NCI-H2107 (cell line): Measurements from ENCODE around the gene MTCL1.

ENCODE experiments used
- DNase-seq: peaks from one replicate; lab custom pipeline; 2025; lab: John Stamatoyannopoulos, UW

MTCL1 gene

DNA sequence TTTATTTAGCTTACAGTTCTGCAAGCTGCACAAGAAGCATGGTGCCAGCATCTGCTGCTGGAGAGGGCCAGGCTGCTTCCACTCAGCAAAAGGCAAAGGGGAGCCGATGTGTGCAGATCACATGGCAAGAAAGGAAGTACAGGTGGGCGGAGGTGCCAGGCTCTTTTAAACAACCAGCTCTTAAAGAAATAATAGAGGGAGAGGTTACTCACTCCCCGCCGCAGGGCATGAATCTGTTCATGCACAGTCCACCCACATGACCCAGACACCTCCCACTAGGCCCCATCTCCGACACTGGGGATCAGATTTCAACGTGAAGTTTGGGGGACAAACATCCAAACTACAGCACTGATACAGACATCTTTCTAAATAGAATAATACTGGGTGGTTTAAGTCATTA is 105.8 kb downstream of the MTCL1 start:
- DNase-seq: no peak

DNA sequence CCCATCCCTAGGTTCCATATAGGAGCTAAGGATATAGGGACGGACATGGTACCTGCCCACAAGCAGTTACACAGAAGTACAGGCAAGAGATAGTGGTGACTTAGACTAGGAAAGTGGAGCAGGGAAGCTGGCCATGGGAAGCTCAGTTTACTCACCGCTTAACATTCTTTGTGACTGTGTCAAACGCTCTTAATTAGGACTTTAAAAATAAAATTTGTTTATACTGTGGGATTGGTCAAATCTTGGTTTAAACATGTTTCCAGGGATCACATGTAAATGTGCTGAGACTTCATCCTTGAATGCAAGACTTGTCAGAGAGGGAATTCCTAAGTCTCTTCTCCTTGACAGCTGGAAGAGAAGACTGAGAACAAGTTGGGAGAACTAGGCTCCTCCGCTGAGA is 107.3 kb downstream of the MTCL1 start:
- no peak for DNase-seq

DNA sequence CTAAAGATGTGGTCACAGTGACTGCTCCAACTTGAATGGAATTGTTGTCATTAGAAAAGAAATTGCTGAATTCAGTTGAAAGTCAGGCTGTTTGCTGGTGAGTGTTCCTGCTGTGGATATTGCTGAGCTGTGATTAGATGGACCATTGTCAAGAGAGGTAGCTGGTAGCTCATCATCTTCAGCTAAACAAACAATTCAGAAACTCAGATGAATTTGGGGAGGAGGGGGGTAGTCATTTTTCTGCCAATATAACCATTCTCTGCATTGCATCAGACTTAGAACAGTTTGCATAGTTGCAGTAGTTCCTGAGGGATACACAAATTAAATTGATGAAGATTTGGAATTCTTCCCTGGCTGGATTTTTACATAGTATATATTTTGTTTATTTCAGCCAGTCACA is 108.3 kb downstream of the MTCL1 start:
- no peak for DNase-seq

DNA sequence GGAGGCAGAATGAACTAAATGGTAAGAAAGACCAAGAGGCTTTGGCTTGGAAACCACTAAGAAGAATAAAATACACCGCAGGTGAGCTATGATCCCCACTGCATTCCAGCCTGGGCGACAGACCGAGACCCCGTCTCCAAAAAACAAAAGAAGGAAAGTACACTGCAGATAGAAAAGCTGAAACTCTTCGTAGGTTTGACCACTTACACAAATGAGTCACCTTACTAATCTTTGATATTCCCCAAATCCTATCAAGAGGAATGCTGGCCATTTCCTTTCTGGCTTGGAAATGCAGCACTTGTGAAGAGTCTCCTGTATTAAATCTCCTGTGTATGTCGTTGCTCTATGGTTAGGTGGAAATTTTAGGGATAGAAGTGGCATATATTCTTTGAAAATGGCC is 108.8 kb downstream of the MTCL1 start:
- no peak for DNase-seq

DNA sequence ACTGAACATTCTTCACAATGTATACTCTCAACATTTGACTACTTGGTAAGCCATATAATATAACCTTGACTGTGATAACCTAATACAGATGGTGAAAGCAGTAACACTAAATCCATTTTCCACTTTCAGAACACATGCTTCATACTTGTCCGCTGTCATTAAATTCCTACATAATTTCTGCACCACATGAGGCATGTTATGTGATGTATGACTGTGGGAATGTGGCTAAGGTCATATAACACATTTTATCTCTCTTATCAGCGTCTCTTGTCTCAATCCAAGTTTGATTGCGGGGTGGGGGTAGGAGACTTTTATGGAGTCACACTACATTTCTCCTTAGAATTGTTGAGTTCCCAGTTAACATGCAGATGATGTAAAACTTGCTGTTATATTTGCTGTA is 110.9 kb downstream of the MTCL1 start:
- no peak for DNase-seq

DNA sequence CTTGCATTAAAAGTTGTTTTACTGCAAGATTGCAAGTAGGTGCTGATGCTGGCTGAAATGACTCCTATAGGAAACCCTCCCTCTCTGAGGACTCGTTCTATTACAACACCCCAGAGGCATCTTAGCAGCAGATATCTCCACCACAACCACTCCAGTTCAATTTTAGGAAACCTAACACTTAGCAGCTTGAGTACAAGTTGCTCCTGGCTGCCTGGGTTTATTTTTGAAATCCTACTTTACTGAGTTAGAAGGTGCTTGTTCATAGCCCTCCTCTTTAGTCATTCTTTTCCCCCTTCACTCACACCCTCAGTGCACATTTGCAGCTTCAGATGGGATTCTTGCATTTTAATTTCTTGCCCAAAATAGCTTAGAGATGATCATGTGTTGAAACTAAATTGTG is 111.5 kb downstream of the MTCL1 start:
- DNase-seq: no peak

DNA sequence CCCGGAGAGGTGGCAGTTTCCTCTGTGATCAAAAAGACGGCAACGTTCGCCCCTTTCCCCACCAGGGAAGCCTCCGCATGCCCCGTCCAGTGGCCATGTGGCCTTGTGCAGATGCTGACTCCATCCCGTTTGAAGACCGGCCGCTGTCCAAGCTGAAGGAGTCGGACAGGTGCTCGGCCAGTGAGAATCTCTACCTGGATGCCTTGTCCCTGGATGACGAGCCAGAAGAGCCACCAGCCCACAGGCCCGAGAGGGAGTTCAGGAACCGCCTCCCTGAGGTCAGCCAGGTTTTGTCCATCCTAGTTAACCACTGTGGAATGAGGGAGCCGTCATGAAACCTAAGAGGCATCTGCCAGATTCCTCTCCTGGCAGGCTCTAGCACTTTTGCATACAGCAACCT is 113.6 kb downstream of the MTCL1 start:
- no peak for DNase-seq

DNA sequence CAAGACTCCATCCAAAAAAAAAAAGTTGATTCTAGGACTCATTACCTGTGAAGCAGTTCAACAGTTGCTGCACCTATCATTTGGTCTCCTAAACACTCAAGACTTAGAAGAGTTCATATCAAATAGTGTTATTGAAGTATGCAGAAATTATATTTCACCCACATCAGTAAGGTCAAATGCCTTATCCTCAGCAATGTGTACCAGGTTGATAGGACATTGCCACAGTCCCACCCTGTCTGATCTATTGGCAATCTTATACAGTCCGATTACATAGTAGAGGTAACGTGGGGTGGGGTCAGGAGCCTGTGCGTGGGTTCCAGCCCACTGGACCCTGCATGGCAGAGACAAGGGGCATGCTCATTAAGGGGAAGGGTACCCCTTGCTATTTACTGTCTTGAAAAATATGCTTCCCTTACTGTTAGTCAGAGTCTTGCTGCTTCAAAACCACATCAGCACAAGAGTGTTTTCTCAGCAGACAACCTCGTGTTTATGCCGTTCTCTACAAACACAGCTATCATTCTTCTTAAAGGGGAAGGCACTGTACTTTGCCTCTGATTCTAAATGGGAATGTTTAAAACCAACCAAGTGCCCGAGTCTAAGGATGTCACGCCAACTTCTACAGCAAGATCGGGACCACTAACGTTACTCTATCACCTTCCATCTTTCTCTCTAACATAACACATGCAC is 115.2 kb downstream of the MTCL1 start:
- no peak for DNase-seq

DNA sequence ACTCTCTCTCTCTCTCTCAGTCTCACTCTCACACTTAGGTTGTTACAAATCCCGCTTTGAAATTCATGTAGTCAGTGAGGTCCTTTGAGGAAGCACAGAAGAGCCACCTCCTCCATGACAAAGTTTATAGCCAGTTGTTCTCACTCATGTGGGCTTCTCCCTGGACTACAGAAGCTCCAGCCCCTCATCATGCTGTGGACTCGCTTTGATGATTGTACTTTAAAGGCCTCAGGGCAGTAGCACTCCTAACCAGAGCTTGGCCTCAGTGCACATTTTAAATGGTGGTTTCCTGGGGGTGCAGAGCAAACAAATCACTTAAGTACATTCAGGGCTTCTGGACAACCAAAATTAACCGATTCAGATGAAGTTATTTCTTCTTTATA is 115.7 kb downstream of the MTCL1 start:
- no peak for DNase-seq

DNA sequence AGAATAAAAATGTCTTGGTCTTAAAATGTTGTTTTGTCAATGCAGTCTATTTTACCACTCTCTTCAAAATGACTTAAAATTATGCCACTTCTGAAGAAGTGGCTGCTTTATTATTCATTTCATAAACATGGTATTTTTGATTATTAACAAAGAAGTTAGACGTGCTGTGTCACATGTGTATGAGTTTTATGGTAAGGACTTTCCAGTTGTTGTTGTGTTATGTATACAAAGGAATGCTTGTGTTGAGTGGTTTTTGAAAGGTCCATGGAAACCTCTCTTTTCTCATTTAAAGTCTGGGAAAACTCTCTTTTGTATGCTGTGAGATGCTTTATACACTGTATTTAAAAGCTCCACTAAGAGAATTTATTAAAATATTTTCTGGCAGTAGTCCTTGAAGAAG is 116.2 kb downstream of the MTCL1 start:
- DNase-seq: no peak

DNA sequence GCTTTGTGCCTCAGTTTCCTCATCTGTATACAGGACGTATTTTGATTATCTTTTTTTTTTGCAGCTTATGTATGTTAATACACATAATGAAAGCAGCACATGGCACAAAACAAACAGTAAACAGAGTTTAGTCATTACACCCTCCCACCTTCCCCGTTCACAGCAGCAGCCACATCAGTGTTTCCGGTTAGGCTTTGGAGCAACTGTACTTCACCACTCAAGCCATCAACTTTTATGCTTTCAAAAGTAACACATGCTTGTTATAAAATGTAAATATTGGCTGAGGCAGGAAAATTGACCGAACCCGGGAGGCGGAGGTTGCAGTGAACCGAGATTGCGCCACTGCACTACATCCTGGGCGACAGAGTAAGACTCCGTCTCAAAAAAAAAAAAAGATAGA is 117.3 kb downstream of the MTCL1 start:
- no peak for DNase-seq

DNA sequence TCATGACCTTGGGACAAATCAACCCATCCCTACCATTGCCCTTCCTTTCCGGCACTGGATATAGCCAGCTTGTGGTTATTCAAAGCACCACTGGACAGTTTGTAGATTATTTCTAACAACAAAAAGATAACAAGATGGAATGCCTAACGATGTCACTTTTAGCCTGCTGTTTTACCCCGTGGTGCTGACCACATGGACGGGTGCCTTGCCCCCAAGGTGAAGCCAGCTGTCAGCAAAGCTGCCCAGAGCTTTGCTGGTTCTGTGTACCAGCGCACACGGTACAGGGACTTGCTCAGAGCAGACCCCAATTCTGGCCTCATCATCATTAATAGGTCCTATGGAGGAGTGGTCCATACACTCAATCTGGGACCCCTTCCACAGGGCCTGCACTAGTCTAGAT is 118.2 kb downstream of the MTCL1 start:
- DNase-seq: no peak

DNA sequence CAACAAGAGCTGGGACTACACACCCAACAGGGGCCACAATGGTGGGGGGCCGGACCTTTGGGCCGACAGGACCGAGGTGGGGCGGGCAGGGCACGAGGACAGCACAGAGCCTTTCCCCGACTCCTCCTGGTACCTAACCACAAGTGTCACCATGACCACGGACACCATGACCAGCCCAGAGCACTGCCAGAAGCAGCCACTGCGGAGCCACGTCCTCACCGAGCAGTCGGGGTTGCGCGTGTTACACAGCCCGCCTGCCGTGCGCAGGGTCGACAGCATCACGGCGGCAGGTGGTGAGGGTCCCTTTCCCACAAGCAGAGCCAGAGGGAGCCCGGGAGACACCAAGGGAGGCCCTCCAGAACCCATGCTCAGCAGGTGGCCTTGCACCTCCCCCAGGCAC is 119.5 kb downstream of the MTCL1 start:
- no peak for DNase-seq

DNA sequence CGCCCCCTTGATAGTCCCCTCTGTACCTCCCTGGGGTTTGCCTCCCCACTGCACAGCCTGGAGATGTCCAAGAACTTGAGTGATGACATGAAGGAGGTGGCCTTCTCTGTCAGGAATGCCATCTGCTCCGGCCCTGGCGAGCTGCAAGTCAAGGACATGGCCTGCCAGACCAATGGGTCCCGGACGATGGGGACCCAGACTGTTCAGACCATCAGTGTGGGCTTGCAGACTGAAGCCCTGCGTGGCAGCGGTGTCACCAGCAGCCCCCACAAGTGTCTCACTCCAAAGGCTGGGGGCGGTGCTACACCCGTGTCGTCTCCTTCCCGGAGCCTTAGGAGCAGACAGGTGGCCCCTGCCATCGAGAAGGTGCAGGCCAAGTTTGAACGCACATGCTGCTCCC is 119.9 kb downstream of the MTCL1 start:
- no peak for DNase-seq

DNA sequence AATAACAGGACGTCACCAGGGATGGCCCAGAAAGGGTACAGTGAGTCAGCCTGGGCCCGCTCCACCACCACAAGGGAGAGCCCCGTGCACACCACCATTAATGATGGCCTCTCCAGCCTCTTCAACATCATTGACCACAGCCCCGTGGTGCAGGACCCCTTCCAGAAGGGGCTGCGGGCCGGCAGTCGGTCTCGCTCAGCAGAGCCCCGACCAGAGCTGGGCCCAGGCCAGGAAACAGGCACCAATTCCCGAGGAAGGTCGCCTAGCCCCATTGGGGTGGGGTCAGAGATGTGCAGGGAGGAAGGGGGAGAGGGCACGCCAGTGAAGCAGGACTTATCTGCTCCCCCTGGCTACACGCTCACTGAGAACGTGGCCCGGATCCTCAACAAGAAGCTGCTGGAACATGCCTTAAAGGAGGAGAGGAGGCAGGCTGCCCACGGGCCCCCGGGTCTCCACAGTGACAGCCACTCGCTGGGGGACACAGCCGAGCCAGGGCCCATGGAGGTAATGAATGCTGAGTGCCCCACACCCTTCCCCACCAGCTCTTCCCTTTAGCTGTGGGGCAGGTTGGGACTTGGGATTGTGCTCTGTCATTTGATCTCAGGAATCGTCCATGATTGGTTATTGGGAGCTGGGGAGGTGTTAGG is 120.5 kb downstream of the MTCL1 start:
- no peak for DNase-seq

DNA sequence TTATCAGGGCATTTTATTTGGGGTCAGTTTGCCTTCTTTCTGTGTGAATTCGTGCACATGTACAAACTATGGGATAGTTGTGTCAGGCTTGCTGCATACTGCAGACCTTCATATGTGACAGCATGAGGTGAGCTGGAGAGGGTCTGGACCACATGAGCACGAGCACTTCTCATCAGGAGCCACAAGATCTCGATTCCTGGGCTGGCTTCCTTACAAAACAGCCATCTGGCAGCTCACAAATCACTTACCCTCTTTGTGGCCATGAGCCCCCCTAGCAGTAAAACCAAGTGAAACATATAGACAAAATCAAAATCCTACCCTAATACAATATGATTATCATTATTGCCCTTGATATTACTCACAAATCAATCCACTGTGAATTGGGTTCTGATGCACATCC is 121.2 kb downstream of the MTCL1 start:
- DNase-seq: no peak

DNA sequence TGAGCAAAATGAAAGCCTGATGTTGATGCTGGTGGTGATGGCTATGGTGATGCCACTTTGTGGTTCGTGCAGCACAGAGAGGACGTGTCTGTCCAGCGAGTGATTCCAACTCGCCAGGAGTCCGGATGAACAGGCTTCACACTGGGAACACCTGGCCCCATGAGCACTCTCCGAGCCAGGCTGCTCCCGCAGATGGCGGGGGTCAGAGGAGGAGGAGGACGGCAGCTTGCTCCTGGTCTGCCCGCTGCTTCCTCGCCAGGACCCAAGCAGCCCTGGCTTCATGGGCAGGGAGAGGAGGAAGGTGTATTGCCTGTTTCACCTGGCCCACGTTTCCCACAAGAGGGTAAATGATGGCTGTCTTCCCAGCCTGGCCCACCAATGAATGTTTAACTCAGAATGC is 121.6 kb downstream of the MTCL1 start:
- DNase-seq: no peak

DNA sequence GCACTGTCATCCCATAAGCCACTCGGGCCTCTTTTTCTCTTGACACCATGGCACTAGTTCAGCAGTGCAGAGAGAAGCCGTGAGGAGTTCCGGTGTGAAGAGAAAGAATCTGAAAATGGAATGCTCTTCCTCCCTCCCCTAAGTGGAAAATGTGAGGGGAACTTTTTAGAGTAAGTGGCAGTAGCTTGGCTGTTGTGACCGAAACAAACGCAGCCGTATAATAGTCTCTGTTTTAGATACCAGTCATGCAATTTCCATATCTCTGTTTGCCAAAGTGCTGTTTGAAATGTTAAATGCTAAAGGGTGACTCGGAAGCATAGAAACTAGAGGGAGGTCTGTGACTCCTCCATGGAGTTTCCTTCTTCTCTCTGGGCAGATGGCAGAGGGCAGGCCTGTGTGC is 122.9 kb downstream of the MTCL1 start:
- no peak for DNase-seq

DNA sequence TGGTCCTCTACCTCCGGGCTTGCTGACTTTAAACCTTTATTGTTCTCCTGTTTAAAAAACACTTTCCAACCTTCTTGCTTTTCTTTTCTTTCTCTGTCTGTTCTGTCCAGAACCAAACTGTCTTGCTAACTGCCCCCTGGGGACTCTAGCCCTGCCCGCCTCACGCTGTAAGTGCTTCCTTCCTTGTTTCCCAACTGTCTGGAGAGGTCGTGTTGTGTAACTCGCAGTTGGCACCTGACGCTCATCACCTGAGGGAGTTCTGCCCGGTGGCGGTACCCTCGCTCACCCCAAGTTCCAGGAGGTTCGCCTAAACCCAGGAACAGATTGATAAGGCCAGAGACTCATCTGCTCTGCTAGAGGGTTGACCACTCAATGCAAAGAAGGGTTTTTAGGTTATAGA is 123.4 kb downstream of the MTCL1 start:
- DNase-seq: no peak

DNA sequence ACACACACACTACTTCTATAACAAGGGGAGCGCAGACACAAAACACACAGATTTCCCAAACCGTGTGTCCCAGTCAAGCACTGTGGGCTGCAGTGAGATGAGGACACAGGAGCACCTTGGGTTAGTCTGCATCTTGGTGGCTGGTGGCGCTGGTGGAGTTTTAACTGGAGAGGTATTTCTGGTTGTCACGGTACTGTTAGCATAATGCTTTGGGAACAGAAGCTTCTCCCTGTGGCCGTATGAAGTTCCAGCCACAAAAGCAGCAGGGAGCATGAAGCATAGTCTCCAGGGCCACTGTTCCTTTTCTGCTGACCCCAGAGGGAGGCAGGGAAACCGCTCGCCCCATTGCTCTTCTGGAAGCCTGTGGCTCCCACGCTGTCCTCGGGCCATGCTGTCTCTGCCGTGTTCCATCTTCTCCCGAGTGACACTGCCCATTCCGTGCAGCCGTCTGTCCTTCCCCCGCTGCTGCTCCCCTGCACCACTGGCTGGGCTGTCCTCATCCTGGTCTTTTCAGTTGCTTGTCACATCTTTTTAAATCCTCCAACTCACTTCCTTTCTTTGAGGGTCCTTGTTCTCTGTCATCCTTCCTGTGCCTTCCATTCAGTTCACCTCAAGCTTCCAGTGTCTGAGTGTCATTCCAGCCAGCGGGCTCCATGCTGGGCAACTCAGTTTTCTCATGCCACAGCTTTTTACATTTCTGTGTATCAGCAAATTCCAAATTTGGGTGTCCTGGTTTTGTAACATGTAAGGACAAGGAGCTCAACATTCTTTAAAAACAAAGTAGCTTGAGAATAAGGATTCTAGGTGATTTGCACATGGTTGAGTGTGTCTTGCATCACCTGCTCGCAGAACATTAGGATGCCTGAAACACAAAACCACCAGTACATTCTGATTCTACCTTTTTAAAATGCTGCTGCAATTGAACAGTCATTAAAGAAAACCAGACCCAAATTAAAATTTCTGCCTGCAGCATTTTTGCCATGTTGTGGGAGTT is 125.0 kb downstream of the MTCL1 start:
- DNase-seq: no peak

DNA sequence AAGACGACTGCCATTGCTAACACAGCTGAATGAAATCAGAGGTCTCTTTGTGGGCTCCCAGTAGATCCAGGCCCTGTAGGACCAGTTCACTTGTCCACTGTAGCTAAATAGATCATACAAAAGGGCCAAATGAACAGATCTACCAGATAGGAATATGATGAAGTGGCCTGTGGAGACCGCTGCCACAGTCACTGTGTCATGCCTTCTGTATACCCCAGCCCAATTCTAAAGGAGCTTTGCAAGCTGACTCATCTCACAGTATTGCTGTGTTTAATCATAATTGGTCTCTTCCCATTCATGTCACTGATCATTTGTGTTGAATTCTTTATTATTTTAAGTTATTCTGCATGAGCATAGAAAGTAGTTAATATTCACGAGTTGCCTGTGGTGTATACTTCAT is 125.8 kb downstream of the MTCL1 start:
- no peak for DNase-seq

DNA sequence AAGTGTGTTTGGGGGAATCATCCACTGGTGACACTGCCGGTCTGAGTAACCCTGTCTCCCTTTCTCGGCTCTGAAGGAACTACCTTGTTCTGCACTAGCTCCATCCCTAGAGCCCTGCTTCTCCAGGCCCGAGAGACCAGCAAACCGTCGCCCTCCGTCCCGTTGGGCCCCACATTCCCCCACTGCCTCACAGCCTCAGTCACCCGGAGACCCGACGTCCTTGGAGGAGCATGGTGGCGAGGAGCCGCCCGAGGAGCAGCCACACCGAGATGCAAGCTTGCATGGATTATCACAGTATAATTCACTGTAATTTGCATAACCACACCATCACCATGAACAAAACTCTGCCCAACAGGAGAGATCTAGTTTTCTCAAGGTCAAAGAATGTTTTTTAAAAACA is 126.2 kb downstream of the MTCL1 start:
- DNase-seq: no peak

DNA sequence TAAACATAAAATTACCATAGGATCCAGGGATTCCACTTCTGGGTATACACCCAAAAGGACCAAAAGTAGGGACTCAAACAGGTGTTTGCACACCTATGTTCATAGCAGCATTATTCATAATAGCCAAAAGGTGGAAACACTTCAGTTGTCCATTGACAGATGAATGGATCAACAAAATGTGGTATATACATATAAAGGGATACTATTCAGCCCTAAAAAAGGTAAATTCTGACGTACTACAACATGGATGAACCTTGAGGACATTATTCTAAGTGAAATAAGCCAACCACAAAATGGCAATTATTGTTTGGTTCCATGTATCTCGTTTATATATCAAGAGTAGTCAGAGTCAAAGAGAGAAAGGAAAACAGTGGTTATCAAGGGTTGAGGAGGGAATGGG is 128.1 kb downstream of the MTCL1 start:
- no peak for DNase-seq
